ENCODE data around the gene NPAS1.
"Not testable (repeated sequence)": the region's sequence is repeated elsewhere in the genome, so short reads cannot be mapped to it uniquely, and the experiment has no call there.

The NPAS1 gene

GRCh38 chr19:46990991-46991676 is 28.5 kb upstream of the NPAS1 start:
- DNase-seq, result peak; percentile 75

- no peak for DNase-seq
Observed at GRCh38 chr19:46992699-46993535, 26.7 kb upstream of the NPAS1 start.

- DNase-seq, result no peak
Observed at GRCh38 chr19:46993622-46994021, 26.0 kb upstream of the NPAS1 start.

DNA sequence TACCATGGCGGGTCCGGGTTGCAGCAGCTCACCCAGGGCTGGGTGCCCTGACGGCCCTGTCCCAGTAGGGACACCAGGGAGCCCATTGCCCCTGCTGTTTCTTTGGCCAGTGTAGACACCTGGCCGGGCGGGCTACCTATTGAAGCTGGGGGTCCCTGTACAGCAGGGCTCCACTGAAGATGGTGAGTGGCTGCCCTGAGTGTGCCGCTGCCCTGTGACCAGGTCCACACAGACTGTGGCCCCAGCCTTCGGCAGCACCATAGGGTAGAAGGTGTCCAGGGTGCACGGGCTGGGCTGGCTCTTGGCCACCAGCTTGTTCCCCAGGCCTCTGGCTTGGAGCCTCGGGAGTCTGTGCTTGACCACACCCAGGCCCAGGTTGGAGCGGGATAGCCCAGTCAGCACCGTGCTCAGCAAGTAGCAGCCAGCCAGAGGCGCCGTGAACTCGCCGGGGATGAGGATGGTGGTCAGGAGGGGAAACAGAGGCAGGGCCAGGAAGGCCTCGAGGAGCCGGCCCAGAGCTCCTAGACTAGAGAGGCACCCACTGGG is 25.4 kb upstream of the NPAS1 start:
- no peak for DNase-seq

DNA sequence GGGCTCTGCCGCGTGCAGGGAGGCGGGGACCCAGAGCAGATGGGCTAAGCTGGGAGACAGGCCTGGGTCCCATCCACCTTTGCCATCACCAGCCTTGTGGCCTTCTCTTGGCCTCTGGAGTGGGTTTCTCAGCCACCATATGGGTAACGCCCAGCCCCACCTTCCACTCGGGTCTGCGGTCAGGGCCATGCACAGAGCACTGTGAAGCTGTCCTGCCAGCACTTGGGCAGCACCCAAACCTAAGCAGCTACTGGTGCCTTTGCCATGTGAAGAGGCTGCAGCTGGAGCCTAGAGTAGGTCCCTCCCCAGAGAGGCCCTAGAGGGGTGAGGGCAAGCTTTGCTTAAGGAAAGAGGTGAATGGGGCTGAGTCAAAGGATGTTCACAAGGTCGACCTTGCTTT is 24.1 kb upstream of the NPAS1 start:
- DNase-seq, result no peak

GRCh38 chr19:46998445-46999125 is 21.1 kb upstream of the NPAS1 start:
- DNase-seq, result no peak

DNA sequence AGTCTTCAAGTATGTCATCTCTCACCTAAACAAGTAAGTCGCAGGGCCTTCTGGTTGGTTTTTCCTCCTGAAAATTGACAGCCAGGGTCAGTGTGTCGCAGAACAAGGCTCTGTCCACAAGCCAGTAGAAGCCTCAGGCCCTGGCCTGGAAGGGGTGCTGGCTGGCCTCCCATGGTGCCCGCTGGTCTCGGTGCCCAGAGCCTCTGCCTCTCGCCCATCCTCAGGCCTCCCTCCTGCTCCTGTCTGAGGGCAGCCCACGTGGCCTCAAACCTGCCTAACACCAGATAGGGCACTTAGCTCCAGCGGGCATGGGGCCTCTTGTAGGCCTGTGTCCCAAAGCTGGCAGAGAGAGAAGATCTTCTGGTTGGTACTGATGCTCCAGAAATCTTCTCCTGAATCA is 20.3 kb upstream of the NPAS1 start:
- DNase-seq, result no peak

DNA sequence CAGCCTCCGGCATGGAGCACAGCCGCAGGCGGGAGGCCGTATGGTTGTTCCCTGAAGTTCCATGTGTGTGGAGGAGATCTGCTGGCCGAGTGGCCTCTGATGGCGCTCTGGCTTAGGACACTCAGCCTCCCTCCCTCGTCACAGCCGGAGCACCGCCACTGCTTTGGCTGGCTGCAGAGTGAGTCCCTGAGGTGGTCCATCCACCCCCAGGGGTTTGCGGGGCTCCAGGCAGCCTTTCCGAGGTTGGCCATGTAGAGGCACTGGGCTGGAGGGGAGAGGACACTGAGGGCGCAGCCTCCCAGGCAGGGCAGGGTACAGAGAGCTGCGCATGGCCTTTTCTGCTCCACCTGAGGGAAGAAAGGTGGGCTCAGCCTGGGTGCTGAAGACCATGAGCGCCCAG is 19.8 kb upstream of the NPAS1 start:
- DNase-seq, result no peak

DNA sequence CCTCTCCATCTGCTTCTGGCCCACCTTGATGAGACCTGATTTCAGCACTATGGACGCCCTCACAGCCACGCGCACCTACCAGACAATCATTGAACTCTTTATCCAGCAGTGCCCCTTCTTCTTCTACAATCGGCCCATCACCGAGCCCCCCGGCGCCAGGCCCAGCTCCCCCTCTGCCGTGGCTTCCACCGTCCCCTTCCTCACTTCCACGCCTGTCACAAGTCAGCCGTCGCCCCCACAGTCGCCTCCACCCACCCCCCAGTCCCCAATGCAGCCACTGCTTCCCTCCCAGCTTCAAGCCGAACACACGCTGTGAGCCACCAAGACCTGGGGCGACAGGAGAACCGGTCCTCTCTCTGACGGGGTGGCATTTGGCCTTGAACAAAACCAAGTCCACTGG is 19.3 kb upstream of the NPAS1 start:
- DNase-seq, result no peak

DNA sequence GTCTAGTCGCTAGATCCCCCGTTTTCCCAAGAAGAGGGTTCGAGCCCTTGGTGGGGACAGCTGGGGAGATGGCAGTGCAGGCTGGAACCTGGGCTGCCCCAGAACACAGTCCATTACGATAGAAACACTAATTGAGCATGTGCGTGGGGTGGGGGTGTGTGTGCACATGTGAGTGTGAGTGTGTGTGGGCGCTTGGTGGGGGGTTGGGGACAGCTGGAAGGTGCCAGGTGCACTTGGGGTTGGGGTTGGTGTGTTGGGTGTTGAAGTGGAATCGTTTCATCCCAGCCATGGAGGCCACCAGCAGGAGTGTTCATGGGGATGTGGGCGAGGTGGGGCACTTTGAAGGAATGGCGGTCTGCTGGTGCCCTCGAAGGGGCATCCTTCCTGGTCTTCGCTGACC is 18.1 kb upstream of the NPAS1 start:
- no peak for DNase-seq

DNA sequence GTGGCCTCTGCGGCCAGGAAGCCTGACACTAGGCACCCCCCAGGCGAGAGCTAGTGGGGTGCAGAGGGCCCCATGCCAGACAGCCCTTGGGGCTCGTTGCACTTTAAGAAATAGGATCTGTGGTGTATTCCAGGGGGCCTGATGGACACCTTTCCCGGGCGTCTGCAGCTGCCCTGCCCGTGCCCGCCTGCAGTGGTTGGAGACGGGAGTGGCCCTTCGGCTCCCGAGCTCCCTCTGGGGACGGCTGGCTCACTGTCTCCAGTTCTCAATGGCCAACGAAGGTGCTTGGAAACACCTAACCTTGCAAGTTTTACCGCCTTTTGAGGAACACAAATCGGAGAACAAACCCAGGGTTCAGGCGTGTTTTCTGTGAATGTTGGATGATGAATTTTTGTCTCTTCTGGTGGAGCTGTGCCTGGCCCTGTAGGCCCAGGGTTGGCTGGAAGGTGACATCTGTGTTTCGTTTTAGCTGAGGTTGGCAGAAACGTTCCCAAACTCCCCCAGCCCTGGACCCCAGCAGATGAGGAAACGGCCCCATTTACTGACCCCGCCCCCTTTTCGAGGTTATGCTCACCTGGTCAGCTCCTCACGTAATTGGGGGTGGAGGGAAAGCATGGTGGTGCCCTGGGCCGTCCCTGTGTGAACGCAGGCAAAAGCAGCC is 17.4 kb upstream of the NPAS1 start:
- no peak for DNase-seq

DNA sequence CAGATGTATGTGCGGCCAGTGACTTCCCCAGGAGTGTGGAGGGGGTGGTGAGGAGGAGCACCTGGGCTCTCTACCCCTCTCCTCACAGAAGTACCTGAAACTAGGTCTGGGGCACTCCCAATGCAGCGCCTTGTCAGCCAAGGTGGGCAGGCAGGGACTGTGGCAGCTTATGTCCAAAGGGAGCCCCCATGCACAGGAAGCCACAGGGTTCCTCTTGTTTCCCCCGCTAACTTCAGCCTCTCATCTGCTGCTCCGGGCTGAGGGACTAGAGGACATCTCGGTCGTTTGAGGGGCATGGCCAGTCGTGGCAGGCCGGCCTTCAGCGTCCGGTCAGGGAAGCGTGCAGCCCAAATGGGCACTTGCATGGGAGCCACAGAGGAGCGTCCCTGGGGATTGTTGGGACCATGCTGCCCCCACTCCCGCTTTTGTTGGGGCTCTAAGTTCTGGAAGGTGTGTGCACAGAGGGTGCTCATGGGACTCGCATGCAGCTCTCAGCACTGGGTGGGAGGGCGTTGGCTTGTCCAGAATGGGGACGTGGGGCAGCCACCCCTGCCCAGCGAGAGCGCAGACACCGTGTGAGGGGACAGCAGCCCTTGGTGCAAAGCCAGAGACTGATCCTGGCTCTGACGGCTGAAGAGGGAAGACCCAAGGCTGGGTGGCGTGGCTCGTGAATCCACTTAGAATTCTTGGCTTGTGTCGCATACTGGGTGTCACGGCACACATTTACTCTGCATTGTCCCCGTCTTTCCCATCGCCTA is 16.6 kb upstream of the NPAS1 start:
- DNase-seq, result no peak

GRCh38 chr19:47003611-47004465 is 15.8 kb upstream of the NPAS1 start:
- no peak for DNase-seq

GRCh38 chr19:47005164-47005641 is 14.4 kb upstream of the NPAS1 start:
- no peak for DNase-seq

DNA sequence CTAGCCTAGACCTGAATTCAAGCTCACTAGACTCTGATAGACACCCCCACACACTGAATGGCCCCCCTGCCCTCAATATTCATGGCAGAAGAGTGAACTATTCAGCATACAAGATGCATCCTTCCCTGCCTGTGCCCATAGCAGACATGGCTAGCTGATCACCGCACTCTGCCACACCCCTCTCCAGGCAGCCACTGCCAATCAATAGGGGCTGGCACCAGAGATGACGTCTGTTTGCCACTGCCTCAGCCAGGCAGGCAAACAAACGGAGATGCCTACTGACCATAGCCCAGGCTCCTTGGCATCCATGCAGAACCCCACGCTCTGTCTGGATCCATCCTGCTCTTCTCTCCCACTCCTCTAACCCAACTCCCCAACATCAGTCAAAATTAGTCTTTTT is 13.8 kb upstream of the NPAS1 start:
- DNase-seq, result no peak

DNA sequence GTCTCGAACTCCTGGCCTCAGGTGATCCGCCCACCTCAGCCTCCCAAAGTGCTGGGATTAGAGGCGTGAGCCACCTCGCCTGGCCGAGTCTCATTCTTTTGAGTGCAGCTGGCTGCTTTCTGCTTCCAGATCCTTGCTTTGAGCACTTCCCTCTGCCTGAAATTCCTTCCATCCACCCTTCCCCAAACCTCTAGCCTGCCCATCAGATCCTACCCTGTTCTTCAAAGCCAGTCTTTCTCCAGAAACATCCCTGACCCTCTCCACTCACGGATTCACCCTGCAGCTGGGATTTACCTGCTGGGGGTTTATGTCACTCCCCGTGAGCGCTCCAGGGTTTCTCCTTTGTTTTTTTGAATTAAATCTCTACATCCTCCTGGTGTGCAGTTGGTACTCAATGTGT is 13.1 kb upstream of the NPAS1 start:
- no peak for DNase-seq

GRCh38 chr19:47010549-47010948 is 9.1 kb upstream of the NPAS1 start:
- DNase-seq, result not testable (repeated sequence)

DNA sequence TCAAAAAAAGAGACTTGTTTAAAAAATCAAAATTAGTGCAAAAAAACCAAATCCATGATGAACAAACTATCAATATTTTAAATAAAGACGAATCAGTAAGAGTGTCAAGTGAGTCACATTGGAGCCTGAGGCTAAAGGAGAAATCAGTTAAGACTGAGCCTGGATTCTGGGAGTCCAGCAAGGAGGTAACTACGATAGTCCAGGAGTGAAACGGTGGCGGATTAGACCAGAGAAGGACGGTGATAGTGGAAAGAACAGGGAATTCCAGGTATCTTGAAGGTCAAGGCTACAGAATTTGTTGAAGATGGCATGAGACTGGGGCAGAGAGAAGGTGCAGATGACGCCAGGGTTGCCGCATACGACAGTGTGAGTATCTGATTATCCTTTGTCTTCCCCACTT is 7.0 kb upstream of the NPAS1 start:
- DNase-seq, result no peak

DNA sequence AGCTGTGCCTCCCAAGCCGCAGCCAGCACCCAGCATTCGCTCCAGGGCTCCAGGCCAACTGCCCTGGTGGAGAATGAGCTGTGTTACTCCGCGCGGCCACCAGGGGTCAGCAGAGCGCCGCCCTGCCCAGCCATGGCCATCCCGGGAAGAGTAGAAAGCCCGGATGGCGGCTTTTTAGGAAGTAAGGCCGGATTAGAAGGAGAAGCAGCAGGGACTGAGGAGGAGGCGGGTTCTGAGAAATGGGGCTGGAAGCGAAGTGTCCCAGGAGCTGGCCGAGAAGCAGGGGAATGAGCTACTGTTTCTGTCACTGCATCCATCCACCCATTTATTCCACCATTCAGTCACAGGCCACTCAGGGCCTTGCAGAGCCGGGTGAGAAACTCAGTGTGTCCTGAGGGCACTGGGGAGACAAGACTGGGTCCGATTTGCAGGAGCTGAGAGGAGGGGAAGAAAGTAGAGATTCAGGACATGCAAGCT is 6.6 kb upstream of the NPAS1 start:
- peak; percentile 64 for DNase-seq

- no peak for DNase-seq
Observed at GRCh38 chr19:47018923-47019322, 714 bp upstream of the NPAS1 start.
